HG03135 (cell line): Measurements from ENCODE around the gene PDCD1.
"Not testable (repeated sequence)": the region's sequence is repeated elsewhere in the genome, so short reads cannot be mapped to it uniquely, and the experiment has no call there.

Source experiments
- ATAC-seq: cut with Tn5 transposase; IDR thresholded peaks from one replicate; pipeline ENCODE4 v1.9.1; 2021; ENCODE audit warnings: mild to moderate bottlenecking, moderate library complexity; ENCODE audit not compliant: unreplicated experiment

Gene PDCD1

DNA sequence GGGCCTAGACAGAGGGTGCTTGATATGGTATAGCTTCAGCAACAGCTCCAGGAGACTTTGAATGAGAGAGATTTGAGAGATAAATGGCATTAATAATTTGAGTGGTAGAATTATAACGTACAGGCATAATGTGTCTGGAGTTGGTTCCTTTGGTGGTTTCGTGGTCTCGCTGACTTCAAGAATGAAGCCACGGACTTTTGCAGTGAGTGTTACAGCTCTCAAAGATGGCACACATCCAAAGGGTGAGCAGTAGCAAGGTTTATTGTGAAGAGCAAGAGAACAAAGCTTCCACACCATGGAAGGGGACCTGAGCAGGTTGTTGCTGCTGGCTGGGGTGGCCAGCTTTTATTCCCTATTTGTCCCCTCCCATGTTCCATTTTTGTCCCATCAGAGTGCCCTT is 23.1 kb downstream of the PDCD1 start:
- no peak for ATAC-seq

DNA sequence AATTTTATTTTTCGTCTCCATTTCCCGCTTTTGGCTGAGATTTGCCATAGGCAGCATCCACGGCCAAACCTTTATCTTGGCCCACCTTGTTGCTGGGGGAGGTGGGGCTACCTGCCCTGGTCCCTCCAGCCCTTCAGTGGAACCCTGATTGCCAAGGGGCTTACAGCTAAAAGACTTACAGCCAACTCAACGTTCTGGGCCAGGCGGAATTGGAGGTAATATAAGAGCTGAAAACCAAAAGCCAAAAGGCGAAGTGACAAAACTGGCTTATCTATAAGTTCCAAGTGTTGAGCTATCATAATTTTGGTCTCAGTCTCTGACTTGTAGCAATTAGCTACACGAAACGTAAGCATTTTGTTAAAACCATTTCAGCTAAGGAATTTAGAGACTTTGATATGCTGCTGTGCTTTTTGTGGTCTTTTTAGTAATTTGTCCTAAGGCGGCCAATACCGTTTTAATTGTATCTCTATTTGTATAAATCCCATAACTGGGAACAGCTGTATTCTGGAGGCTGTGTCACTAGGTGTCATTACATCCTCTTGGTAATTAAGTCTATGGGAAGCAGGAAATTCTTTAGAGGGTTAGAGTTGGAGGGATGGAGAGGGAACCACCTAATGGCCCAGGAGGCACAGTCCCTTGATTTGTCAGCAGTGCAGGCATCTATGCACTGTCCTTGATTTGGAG is 24.0 kb downstream of the PDCD1 start:
- ATAC-seq = no peak

DNA sequence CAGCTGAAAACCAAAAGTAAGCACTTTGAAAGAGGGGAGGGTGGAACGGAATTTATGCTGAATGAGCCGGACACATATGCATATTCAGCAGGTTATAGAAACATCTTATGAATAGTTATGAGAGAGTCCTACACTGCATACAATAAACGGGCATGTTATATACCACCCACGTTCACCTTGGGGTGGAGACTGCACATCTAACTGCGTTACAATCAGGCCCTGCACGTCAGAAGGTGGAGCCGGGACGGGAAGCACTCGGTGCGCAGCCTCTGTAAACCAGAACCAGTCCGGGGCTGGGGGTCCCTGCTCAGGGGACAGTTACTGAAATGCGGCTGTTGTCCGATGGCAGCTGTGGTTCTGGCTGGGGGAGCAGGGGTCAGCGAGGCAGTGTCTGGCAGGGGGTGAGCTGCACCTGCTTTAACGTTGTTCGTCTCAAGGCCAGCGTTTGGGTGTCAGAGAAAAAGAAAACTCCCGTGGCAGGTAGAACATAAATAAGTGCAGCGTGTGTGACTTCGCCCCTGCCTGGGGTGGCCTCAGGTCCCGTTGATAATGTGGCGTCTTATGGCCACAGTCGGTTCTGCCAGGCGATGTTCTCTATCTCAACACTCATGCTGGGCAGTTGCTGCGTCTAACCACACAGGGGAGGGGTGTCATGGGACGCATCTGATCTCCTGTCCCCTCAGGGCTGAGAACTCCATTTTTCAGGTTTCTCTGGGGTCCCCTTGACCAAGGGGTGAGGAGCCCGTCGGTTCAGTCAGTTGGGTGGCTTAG is 24.8 kb downstream of the PDCD1 start:
- not testable (repeated sequence) for ATAC-seq

DNA sequence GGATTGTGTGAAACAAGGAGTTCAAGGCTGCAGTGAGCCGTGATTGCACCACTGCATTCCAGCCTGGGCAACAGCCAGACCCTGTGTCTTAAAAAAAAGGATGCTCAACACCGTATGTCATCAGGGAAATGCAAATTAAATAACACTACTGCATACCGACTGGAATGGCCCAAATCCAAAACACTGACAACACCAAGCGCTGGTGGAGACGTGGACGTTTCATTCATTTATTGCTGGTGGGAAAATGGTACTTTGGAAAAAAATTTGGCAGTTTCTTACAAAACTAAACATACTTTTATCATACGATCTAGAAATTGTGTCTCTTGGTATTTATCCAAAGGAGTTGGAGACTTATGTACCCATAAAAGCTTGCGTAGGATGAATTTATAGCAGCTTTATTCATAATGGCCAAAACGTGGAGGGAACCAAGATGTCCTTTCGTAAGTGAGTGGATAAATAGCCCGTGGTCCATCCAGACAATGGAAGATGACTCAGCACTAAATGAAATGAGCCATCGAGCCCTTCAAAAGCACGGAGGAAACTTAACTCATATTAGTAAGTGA is 25.5 kb downstream of the PDCD1 start:
- ATAC-seq = no peak

DNA sequence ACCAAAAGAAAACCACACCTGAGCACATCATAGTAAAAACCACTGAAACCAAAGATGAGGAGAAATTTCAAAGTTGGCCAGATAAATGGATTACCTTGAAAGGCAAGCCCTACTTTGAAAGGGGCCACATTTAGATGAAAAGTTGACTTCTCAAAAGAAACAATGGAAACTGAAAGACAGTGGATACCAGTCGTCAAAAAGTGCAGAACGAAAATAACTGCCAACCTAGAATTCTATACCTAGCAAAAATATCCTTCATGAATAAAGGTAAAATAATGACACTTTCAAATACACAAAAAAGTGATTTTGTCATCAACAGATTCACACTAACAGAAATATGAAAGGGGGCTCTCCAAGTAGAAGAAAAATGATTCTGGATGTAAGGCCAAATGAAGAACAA is 31.3 kb downstream of the PDCD1 start:
- ATAC-seq = no peak

DNA sequence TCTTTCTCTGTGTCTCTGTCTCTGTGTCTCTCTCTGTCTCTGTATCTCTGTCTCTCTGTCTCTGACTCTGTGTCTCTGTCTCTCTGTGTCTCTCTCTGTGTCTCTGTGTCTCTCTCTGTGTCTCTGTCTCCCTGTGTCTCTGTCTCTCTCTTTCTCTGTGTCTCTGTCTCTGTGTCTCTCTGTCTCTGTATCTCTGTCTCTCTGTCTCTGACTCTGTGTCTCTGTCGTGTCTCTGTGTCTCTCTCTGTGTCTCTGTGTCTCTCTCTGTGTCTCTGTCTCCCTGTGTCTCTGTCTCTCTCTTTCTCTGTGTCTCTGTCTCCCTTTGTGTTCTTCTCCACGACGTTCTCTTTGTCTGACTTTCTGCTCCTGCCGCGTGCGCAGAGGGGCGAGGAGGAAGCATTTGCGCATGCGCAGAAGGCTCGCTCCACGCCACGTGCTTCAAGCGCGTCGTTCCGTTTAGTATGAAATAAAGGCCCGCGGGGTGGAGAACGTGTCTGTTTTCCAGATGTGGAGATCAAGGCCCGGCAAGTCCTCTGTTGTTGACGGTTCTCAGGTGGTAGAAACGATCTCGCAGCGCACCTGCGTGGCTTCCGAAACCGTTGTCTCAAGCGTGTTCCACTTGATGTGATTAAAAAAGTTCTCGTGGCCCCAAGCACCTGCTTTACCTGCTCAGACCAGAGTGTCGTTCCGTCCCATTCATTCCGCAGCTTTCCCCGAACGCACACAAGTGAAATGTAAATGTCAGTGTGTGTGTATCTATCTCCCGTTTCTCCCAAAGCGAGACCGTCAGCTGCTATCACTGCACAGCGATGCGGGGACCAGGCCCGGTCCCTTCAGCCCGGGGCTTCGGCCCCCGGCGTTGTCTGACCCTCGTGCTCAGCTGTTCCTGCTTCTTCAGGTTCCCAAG is 34.9 kb downstream of the PDCD1 start:
- not testable (repeated sequence) for ATAC-seq

DNA sequence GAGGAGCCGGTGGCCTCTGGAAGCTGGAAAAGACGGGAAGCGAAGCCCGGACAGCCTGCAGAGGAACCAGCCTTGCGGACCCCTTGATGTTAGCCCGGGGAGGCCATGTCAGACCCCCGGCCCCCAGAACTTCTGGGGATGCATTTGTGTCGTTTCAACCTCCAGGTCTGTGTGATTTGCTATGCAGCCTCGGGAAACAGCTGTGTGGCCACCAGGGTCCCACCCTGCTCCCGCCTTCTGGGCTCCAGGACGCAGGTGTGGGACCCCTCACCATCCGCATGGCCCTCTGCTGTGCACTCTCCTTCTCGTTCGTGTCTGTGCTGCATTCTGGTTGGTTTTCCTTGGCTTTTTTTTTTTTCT is 36.5 kb downstream of the PDCD1 start:
- ATAC-seq = no peak

DNA sequence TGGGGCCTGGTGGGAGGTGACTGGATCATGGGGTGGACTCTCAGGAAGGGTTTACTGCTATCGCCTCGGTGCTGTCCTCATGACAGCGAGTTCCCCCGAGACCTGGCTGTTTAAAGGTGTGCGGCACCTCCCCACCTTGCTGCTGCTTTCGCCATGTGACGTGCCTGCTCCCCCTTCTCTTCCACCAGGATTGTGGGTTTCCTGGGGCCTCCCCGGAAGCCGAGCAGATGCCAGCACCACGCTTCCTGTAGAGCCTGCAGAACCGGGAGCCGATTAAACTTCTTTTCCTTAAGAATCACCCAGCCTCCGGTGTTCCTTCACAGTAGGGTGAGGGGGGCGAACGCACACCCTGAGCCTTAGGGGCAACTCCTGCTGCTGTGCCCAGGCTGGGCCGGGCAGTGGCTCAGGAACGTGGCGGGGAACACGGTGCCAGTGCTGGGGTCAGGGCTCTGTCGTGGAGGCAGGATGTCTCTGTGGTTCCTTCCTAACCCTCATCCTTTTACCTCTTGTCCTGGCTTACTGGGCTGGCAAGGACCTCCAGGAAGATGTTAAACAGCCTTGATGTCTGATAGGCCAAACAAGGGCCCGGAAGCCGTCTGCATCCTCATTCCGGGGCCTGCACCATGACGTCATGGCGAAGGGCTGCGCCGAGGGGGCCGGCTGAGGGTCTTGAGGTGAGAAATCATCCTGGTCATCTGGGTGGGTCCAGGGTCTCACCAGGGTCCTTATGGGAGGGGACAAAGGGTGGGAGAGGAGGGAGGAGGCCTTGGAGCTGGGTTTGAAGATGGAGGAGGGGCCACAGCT is 37.0 kb downstream of the PDCD1 start:
- ATAC-seq = no peak

DNA sequence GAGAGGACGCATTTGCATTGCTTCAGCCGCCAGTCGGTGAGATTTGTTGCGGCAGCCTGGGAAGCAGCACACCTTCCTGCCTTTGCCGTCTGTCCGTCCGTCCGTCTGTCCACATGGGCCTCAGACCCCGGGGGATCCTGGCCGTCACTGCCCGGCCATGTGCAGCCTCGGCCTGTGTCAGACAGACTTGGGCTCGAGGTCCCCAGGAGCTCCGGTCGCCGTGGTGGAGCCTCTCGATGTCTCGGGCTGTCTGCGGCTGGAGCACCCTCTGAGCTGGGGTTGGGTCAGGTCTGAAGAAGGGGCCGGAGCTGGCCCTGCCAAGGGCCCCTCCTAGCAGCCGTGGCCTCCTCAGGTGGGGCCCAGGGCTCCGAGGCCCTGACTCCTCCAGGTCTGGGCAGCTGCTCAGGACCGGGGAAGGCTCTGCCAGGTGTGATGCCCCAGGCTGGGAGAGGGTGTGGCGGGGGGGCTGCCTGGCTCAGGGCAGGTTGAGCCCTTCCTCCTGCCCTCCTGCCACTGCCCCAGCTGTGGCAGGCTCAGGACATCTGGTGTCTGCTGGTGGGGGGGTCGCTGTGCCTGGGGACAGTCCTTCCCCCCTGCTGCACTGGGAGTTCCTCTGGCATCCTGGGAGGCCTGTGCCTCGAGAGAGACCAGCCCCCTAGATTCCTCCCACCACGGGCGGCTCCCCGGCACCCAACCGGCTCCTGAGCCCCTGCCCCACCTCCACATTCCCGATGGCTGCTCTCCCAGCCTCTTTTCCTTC is 37.9 kb downstream of the PDCD1 start:
- ATAC-seq = no peak

DNA sequence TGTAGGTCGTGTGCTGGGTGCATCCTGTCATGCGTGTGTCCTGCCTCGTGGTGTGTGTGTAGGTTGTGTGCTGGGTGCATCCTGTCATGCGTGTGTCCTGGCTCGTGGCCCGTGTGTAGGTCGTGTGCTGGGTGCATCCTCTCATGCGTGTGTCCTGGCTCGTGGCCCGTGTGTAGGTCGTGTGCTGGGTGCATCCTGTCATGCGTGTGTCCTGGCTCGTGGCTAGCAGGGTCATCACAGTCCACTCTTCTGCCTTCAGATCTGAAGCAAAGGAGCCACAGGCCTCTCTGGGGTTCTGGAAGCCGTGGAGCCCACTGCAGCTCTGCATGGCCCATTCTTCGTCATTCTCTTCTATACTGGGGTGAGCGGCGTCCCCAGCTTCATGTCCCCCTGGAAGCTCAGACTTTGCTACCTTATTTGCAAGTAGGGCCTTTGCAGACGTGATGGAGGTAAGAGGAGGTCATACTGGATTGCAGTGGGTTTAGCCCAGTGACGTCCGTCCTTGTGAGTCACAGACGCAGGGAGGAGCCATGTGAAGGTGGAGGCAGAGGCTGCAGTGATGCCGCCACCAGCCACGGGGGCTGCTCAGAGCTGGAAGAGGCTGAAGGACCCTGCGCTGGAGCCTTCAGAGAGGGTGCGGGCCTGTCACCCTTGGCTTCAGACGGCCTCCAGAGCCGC is 38.6 kb downstream of the PDCD1 start:
- not testable (repeated sequence) for ATAC-seq

DNA sequence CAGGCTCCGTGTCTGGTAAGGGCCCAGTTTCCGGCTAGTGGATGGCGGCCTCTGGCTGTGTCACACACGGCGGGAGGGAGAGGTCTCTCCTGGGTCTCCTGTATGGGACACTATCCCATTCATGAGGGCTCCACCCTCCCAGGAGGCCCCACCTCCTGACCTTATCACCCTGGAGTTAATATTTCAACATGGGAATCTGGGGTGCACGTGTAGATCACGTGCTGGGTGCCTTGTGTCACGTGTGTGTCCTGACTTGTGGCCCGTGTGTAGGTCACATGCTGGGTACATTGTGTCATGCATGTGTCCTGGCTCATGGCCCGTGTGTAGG is 39.8 kb downstream of the PDCD1 start:
- no peak for ATAC-seq

DNA sequence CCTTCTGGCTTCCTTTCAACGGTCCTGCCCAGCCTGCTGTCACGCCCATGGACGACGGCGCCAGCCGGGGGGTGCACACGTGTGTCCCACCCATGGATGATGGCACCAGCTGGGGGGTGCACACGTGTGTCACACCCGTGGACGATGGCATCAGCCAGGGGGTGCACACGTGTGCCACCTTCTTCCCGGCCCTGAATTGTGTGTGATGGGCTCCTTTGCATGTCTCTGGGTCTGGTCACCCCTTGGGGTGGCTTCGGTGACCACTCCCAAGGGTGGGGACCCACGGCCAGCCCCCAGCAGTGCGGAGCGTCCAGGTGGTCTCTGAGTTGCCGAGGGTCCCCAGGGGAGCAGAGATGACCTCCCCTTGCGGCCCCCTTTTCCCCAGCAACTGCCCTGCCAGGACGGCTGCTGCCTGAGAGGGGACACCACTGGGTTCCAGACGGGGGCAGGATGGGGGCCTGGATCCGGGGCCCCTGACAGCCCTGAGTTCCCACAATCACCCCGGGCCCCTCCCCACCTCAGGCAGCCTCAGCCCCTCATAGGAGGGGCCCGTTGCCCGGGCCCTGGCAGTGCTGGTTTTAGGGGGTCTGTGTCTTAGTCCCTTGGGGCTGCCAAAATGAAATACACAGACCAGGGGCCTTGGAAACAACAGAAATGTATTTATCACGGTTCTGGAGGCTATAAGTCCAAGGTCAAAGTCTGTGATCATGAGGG is 40.3 kb downstream of the PDCD1 start:
- no peak for ATAC-seq

DNA sequence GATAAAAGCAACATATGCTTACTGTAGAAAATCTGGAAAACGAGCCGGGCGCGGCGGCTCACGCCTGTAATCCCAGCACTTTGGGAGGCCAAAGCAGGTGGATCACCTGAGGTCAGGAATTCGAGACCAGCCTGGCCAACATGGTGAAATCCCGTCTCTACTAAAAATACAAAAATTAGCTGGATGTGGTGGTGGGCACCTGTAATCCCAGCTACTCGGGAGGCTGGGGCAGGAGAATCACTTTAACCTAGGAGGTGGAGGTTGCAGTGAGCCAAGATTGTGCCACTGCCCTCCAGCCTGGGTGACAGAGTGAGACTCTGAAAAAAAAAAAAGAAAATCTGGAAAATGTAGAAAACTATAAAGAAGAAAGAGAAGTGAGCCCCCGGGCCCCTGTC is 40.9 kb downstream of the PDCD1 start:
- not testable (repeated sequence) for ATAC-seq

DNA sequence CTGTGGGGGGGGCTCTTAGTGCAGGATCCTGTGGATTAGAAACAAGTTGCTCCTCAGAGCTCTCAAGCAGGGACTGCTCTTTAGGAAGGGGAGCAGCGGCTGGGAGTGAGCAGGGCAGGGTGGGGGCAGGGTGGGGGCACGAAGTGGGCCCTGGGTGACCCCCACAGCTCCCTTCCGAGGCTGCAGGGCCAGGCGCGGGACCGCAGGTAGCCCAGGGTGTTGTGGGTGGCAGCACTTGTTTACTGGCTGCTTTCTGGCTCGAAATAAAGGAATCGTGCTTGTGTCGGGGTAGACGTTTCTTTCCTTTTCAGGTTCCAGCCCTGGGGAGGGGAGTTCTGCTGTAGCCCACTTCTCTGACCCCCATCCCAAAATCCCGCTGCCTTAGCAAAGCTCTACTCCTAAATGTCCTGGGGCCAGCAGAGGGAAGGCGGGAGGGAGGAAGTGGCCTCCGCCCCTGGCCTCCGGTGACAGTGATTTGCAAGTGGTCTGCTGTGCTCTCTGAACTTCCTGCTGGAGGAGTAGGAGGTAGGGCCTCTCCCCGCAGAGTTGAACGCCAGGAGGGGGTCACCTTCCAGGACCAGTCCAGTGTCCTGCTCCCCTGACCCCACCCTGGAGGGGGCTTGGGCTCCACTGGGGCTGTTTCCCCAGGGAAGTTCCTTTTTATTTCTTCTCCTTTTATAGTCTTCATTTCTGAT is 41.4 kb downstream of the PDCD1 start:
- no peak for ATAC-seq

DNA sequence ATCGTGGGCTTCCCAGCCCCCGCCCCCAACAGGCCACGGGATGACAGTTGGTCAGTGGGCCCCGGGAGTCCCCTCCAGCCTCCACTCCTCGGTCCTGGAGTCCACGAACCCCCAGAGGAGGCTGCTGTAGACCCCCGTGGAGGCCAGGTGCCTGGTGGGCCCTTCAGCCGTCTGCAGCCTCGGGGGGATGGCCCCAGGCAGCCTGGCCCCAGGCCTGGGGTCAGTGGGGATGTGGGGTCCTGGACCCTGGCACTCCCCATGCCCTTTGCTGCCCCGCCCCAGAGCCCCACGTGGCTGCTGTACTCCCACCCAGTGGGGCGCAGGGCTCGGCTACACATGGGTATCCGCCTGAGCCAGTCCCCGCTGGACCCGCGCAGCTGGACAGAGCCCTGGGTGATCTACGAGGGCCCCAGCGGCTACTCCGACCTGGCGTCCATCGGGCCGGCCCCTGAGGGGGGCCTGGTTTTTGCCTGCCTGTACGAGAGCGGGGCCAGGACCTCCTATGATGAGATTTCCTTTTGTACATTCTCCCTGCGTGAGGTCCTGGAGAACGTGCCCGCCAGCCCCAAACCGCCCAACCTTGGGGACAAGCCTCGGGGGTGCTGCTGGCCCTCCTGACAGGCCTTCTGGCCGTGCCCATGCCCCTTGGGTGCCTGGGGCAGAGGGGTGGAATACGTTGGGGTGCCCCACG is 42.1 kb downstream of the PDCD1 start:
- no peak for ATAC-seq

DNA sequence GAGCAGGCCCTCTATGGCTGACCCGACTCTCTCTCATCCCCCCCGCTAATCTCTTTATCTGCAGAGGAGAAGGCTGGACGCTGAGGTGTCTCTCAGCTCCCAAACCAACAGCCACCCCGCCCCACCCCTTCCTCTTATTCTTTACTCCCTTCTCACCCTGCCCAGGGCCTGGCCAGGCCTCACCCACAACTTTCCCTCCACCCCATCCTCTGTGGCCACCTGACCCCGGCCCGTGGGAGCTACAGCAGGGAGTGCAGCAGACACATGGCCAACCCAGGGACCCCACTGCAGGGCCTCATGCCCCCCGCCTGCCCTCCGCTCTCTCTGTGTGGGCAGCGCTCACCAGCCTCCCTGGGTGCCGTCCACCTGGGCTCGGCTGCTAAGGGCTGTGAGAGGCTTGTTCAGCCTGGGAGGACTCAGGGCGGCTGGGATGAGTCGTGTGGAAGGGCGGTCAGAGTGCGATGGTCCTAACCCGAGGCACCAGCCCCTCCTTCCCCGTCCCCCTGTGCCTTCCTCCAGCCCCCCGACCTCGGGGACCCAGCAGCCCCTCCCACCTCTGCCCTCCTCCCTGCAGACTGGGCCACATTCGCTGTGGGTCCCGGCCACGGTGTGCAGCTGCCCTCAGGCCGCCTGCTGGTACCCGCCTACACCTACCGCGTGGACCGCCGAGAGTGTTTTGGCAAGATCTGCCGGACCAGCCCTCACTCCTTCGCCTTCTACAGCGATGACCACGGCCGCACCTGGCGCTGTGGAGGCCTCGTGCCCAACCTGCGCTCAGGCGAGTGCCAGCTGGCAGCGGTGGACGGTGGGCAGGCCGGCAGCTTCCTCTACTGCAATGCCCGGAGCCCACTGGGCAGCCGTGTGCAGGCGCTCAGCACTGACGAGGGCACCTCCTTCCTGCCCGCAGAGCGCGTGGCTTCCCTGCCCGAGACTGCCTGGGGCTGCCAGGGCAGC is 42.9 kb downstream of the PDCD1 start:
- ATAC-seq = no peak
